HUES48 (cell line): Measurements from ENCODE around the gene HPS1.

Experiments used
- H3K27ac ChIP-seq: one replicate; pipeline ENCODE4 v1.7.0; 2013; ENCODE audit warnings: low read depth, low read length, inconsistent platforms
- H3K27me3 ChIP-seq: 2 replicates; pipeline ENCODE4 v1.6.1; 2013; ENCODE audit warnings: mild to moderate bottlenecking, low read length; ENCODE audit not compliant: control insufficient read depth, insufficient read depth
- H3K36me3 ChIP-seq: 2 replicates; pipeline ENCODE4 v1.6.1; 2013; ENCODE audit warnings: low read length; ENCODE audit not compliant: control insufficient read depth, insufficient read depth
- H3K4me1 ChIP-seq: 2 replicates; pipeline ENCODE4 v1.6.1; 2013; ENCODE audit warnings: mild to moderate bottlenecking, low read length; ENCODE audit not compliant: control insufficient read depth, insufficient read depth
- H3K4me3 ChIP-seq: 2 replicates; pipeline ENCODE4 v1.5.1; 2013; ENCODE audit warnings: mild to moderate bottlenecking, low read depth, low read length
- H3K9ac ChIP-seq: 2 replicates; pipeline ENCODE4 v1.6.1; 2013; ENCODE audit warnings: mild to moderate bottlenecking, low read depth, low read length, moderate library complexity
- H3K9me3 ChIP-seq: 2 replicates; pipeline ENCODE4 v1.6.1; 2013; ENCODE audit warnings: low read length; ENCODE audit not compliant: control insufficient read depth, insufficient read depth

Gene HPS1

DNA sequence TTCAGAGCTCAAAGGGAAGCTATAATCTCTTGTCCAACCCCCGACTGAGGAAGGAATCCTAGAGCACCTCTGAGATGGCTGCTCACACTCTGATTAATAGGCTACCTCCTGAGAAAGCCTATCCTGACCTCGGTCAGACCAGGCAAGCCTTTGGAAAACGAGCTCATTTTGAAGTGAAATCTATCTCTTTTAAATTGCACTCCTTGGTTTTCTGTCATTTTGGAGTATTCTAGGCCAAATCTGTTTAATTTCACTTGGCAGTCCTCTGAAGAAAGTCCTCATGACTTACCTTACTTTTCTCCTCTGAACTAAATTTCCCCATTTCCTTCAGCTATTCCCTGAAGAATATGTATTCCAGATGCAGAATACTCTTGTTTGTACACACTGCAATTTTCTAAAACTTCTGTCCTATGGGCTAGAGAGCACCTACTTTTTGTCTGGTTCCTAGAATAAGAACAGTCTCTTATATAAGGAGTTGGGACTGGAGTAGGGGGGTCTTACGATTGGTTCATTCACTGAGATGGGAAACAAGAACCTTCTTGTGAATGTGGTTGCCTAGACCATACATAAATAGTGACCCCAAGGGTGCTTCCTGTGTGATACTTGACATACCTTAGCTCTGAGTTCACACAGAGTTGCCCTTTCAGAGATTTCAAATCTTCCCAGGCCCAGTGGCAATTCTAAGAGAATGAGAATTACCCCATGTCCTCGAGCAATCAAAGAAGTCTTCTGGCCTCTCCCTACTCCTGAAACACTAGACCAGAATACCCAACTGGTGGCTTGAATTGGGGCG is 31.9 kb upstream of the HPS1 start:
- Histone ChIP-seq H3K4me1 (no peaks in the 10 kb centered on the region), H3K36me3 (no peaks in the 10 kb centered on the region), H3K27ac (peak overlapping the region; percentile 27), H3K9me3 (no peaks in the 10 kb centered on the region), H3K9ac (no peak overlapping the region), H3K4me3 (no peak overlapping the region), H3K27me3 (no peaks in the 10 kb centered on the region)

DNA sequence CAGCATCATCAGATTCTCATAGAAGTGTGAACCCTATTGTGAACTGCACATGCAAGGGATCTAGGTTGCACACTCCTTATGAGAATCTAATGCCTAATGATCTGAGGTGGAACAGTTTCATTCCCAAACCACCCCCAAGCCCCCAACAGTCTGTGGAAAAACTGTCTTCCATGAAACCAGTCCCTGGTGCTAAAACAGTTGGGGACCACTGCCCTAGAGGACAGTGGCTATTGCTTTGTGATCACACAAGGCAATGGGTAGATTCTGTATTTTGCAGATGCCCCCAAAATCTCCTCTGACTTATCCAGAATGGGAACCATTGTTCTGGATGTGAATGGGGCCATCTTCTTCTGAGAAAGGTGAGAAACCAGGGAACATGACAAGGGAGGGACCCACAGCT is 31.1 kb upstream of the HPS1 start:
- no peaks in the 10 kb centered on the region for H3K4me1 ChIP-seq
- no peak overlapping the region for H3K9ac ChIP-seq
- no peaks in the 10 kb centered on the region for H3K36me3 ChIP-seq
- H3K27me3 ChIP-seq = no peaks in the 10 kb centered on the region
- no peaks in the 10 kb centered on the region for H3K9me3 ChIP-seq
- H3K4me3 ChIP-seq = no peak overlapping the region
- no peak overlapping the region for H3K27ac ChIP-seq

DNA sequence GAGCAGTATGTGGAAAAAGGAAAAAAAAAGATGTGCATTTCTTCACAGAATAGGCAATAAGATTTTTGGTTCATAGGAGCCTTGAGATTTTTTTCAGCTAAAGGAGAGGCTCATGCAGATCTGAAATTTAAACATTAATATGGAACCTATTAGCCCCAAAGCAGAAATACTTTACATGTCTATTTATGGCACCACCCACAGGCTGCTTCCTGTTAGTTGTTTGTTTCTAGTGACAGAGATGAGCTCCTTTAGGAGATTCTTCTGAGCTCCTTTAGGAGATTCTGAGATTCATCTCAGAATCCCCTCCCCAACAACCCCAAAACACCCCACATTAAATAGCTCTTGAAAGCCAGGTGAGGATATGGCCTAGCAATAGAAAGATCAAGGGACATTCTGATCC is 27.9 kb upstream of the HPS1 start:
- H3K36me3 ChIP-seq = no peaks in the 10 kb centered on the region
- no peaks in the 10 kb centered on the region; the same call in 1 of the 2 replicates for H3K27me3 ChIP-seq
- no peak overlapping the region for H3K9ac ChIP-seq
- no peak overlapping the region for H3K4me3 ChIP-seq
- H3K27ac ChIP-seq = no peak overlapping the region
- no peaks in the 10 kb centered on the region for H3K9me3 ChIP-seq
- H3K4me1 ChIP-seq = peaks cover 5% of the 10 kb centered on the region

DNA sequence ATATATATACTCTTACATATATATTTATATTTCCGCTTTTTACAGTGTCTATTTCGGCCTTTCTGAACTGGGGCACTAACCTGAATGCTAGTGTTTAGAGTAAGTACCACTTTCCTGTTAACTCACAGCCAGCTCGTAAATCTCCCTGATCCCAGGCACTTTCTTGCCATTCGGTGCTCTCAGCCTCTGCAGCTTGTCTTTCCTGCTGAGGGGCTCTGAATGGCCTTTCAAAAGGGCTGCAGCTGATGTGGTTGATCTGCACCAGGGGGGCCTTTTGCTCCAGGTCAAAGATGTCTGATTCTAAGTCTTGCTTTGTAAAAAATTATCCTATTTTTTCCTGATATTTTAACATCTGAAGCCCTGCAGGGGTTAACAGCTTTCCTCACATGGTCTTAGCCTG is 25.5 kb upstream of the HPS1 start:
- Histone ChIP-seq H3K27me3 (peaks cover 10% of the 10 kb centered on the region), H3K4me3 (no peak overlapping the region), H3K27ac (peak overlapping the region; percentile 7), H3K9ac (no peak overlapping the region), H3K4me1 (peaks cover 5% of the 10 kb centered on the region), H3K36me3 (no peaks in the 10 kb centered on the region), H3K9me3 (no peaks in the 10 kb centered on the region)

DNA sequence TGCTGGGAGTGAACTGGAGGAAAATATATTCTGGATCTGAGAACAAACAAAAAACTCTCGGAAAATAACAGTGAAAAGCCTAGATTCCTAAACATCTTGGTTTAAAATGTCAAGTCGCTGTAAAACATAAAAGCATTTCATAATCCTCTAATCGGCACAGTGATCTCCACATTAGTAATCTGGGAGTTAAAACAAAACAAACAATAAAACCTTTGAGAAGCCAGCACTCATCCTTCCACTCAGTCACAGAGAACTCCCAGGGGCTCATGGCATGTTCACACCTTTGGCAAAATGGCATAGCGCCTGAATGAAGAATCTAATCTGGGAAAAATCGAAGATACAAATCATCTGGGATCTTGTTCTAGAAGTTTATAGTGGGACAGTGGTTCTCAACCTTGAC is 24.1 kb upstream of the HPS1 start:
- no peak overlapping the region for H3K27ac ChIP-seq
- H3K4me1 ChIP-seq = peaks cover 5% of the 10 kb centered on the region
- H3K27me3 ChIP-seq = peaks cover 14% of the 10 kb centered on the region
- no peaks in the 10 kb centered on the region for H3K9me3 ChIP-seq
- no peak overlapping the region for H3K4me3 ChIP-seq
- no peaks in the 10 kb centered on the region for H3K36me3 ChIP-seq
- H3K9ac ChIP-seq = no peak overlapping the region

DNA sequence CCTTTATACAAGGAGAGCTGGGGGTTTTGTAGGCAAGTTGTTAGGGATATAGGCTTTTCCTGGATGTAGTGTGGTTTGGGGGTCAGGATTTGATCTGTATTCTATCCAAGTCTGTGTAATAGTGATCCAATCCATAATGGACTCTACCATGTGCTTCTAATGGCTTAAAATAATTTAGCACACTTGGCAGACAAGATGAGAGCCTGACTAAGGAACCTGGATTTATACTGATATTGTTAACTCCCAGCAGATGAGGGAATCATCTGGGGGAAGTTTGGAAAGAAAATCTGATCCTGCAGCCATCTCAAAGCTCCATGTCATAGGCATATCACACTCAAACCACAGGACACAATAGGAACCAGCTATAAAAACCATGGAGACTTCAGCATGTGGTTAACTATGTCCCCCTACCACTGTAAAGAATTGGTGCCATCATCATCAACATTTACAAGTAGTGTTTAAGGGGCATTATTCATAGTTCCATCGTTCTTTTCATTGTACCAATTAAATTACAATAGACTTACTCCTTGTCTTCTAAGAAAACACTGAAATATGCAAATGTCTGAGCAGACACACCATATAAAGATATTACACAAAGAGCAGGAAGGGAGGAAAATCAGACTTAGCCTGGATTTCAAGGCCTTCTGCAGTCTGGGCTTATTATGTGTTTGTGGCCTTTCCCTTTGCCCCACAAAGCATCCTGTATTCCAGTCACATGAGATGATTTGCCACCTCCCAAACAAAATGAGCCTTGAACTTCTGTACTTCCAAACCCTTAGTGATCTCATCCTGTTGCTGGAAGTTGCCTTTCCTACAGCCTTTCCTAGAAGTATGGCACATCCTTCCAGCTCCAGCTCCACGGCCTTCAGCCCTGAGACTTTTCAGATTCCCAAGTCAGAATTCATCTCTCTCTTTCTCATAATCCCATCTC is 22.5 kb upstream of the HPS1 start:
- Histone ChIP-seq H3K4me3 (no peak overlapping the region), H3K9me3 (no peaks in the 10 kb centered on the region), H3K27me3 (peaks cover 14% of the 10 kb centered on the region), H3K9ac (no peak overlapping the region), H3K4me1 (peaks cover 5% of the 10 kb centered on the region), H3K36me3 (no peaks in the 10 kb centered on the region), H3K27ac (no peak overlapping the region)

DNA sequence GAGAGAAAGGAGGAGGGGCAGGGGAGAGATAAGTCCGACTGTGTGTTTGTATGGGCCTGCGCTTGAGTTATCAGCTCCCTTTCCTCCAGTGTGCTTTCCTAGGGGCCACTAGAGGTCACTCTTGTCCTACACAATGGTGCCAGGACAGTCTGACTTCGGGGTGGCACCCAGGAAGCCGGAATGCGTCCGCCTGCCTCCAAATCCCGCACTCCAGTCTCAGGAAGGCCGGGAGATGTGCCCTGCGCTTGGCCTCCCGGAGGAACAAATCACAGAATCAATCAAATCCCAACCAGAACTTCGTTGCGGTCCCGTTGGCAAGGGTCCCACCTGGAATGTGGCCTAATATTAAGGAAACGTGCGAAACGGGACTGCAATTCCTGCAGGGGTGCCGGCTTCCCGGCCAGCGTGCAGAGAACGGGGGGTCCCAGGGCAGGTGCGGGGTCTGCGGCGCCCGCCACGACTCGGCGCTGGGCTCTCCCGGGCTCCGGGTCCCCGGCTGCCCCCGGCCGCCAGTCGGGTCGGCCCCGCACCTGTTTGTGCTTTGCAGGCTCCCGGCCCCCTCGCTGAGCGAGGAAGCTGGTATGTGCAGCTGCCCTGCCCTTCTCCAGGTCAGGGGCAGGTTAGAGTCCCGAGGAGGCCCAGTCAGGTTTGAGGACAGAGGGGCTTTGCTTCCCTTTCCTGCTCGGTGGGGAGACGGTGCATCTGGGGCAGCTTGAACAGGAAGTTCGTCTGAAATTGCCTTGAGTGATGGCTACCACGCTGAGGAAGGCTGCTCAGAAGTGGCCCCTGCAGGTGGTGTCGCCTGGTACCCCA is 21.0 kb upstream of the HPS1 start:
- Histone ChIP-seq H3K27me3 (peaks cover 14% of the 10 kb centered on the region), H3K9me3 (no peaks in the 10 kb centered on the region), H3K9ac (no peak overlapping the region), H3K36me3 (no peaks in the 10 kb centered on the region), H3K4me3 (peak overlapping the region; percentile 55), H3K4me1 (peaks cover 5% of the 10 kb centered on the region), H3K27ac (no peak overlapping the region)

DNA sequence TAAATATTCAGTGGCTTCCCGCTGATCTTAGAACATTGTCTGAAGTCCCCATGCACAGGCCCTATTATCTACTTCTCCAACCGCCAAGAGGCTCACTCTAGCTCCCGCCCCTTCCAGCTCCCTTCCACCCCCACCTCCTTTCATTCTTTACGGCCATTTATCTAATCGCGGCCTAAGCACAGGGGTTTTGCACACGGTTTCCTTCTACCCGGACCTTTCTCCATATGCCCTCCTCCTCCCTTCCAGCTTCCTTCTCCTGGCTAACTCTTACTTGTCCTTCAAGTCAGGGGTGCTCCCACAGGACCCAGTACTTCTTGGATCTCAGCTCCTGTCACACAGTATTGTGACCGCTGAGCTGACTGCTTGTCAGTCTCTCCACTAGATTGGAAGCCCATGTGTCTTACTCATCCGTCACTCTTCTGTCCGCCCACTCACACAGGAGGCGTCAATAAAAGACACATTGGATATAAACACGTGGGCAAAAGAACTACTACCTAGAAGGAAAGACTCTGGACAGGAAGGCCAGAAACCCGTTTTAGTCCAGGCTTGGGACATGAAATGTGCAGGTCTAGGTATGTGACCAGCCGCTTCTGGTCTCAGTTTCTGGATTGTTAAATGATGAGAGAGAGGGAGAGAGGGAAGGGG is 20.2 kb upstream of the HPS1 start:
- no peak overlapping the region for H3K27ac ChIP-seq
- no peaks in the 10 kb centered on the region for H3K9me3 ChIP-seq
- H3K27me3 ChIP-seq = peaks cover 14% of the 10 kb centered on the region
- H3K4me3 ChIP-seq = no peak overlapping the region
- H3K9ac ChIP-seq = no peak overlapping the region
- no peaks in the 10 kb centered on the region for H3K36me3 ChIP-seq
- H3K4me1 ChIP-seq = no peaks in the 10 kb centered on the region

DNA sequence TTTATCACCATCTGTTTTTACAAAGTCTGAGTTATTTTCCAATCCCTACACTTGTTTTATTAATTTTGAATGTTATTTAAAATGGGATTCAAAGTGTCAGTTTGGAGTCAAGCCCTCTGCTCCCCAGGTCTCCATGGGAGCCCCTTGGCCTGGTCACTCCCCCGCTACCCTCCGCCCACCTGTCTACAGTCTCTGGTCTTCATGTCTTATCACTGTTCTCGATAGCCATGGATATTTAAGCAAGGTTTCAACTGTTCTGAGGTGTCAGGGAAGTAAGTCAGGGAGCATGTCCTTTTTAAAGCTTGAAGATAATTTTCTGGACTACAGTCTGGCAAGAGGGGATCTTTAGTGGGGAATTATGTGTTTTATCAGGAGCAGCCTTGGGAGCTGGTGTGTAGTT is 19.1 kb upstream of the HPS1 start:
- Histone ChIP-seq H3K9me3 (no peaks in the 10 kb centered on the region), H3K27ac (no peak overlapping the region), H3K4me3 (no peak overlapping the region), H3K36me3 (no peaks in the 10 kb centered on the region), H3K27me3 (peaks cover 14% of the 10 kb centered on the region), H3K4me1 (no peaks in the 10 kb centered on the region), H3K9ac (no peak overlapping the region)

DNA sequence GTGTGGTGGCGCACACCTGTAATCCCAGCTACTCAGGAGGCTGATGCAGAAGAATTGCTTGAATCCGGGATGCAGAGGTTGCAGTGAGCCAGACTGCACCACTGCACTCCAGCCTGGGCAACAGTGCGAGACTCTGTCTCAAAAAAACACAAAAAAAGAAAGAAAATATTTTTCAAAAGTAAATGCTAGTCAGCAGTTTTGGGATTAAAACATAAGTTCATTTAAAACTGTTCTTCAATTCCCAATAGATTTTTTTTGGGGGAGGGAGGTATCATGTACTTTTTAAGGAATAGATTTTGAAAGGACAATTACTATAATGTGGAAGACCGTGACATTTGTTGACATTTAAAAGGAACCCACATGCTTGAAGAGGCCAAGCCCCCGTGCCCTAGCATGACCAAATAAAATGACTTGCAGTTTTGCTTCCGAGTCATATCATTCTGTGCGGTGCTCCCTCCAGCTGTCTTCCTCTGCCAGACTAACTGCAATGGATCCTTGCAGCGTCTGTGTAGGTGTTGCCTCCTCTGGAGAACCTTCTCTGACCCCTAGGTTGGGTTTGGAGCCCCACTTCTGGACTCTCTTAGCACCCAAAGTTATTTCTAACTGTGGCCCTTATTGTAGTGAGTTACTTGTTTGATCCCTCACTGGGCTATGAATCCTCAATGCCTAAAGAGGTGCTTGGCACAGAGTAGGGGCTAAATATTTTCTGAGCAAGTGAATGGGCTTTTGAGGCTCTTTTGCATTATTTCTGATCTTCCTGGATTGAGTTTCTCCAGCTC is 17.4 kb upstream of the HPS1 start:
- H3K4me3 ChIP-seq = no peak overlapping the region
- no peaks in the 10 kb centered on the region for H3K36me3 ChIP-seq
- no peaks in the 10 kb centered on the region for H3K4me1 ChIP-seq
- H3K9ac ChIP-seq = no peak overlapping the region
- no peak overlapping the region for H3K27ac ChIP-seq
- H3K9me3 ChIP-seq = no peaks in the 10 kb centered on the region
- H3K27me3 ChIP-seq = peaks cover 14% of the 10 kb centered on the region
